ENCODE measurements around the gene SLC8A1. TPM values are rescaled to one million over a fixed set of nuclear protein-coding genes. Genes with fewer than 3 reads are reported as not detected.

The SLC8A1 gene
- total RNA-seq, 2 experiments from 2014 or later = 0.22 to 0.31 TPM

DNA sequence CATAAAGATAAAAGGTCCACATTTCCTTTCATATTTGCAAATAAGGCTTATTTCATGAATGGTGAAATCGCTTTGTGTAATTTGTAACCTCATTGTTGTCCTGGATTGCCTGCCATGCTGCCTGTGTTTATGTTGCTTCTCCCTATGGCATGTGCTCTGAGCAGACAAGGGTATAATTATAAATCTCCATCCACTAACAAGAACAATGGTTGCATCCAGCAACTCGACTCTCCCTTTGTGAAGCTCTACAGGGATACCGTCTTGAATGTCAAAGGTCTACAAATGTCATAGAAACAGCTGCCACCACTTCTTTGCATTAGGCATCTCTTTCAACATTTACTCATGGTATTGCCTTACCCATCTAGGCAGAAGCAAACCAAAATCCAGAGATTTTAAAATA lies 209.6 kb downstream of the SLC8A1 start:
- H3K36me3 Mint-ChIP-seq = no peaks in the 10 kb centered on the region
- H3K27ac Mint-ChIP-seq = no peak overlapping the region
- peaks cover 1% of the 10 kb centered on the region for H3K9me3 Mint-ChIP-seq

GRCh38 chr2:40240070-40240469 lies 211.8 kb downstream of the SLC8A1 start:
- H3K36me3 Mint-ChIP-seq = no peaks in the 10 kb centered on the region
- H3K4me3 Mint-ChIP-seq = no peak overlapping the region
- peaks cover 1% of the 10 kb centered on the region for H3K9me3 Mint-ChIP-seq
- no peaks in the 10 kb centered on the region for H3K4me1 Mint-ChIP-seq
- DNase-seq = no peak
- H3K27me3 Mint-ChIP-seq = peaks cover 6% of the 10 kb centered on the region
- H3K27ac Mint-ChIP-seq = no peak overlapping the region

More for the DNA sequence above, 209.6 kb downstream of the SLC8A1 start:
- no peaks in the 10 kb centered on the region for H3K4me1 Mint-ChIP-seq
- H3K27me3 Mint-ChIP-seq = peaks cover 6% of the 10 kb centered on the region
- no peak overlapping the region for H3K4me3 Mint-ChIP-seq
- no peak for DNase-seq

- Mint-ChIP-seq H3K27me3 (no peaks in the 10 kb centered on the region), H3K4me1 (no peaks in the 10 kb centered on the region), H3K27ac (no peak overlapping the region), H3K36me3 (no peaks in the 10 kb centered on the region), H3K4me3 (no peak overlapping the region), H3K9me3 (peaks cover 1% of the 10 kb centered on the region)
- no peak for DNase-seq
Observed at GRCh38 chr2:40230707-40231432, 221.0 kb downstream of the SLC8A1 start.

DNA sequence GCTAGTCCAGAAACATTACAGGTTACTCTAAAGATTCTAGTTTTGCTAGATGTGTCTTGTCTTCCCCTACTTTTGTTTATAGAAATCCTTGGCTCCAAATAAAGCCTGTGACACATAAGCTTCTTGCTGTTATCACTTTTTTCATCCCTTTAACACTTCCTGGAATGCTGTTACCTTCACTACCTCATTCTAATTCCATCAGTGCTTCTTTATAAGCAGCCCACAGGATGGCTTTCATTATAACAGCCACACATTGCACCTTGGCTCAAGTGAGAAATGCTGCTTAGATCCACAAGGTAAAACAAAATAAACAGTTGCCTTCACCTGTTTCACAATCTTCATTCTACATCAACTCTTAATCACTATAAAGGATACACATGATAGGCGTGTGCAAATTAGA lies 221.7 kb downstream of the SLC8A1 start:
- no peak for DNase-seq
- no peaks in the 10 kb centered on the region for H3K4me1 Mint-ChIP-seq
- H3K36me3 Mint-ChIP-seq = no peaks in the 10 kb centered on the region
- peaks cover 1% of the 10 kb centered on the region for H3K9me3 Mint-ChIP-seq
- H3K27me3 Mint-ChIP-seq = no peaks in the 10 kb centered on the region
- no peak overlapping the region for H3K4me3 Mint-ChIP-seq
- H3K27ac Mint-ChIP-seq = no peak overlapping the region

- no peak for DNase-seq
- Mint-ChIP-seq H3K9me3 (peaks cover 1% of the 10 kb centered on the region), H3K4me1 (no peaks in the 10 kb centered on the region), H3K27me3 (no peaks in the 10 kb centered on the region), H3K36me3 (no peaks in the 10 kb centered on the region), H3K4me3 (no peak overlapping the region), H3K27ac (no peak overlapping the region)
Observed at GRCh38 chr2:40228310-40228709, 223.6 kb downstream of the SLC8A1 start.

DNA sequence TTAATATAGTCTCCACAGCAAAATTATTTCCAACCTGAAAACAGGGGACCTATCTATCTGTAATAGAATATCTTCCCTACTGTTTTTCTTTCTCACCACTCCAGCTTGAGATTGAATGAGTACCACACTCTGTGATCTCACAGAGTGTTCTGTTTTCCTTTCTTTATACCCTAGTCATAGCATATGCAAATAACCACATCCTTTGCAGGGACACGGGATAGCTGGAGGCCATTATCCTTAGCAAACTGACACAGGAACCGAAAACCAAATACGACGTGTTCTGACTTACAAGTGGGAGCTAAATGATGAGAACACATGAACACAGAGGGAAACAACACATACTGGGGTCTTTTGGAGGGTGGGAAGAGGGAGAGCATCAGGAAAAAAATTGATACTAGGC lies 224.7 kb downstream of the SLC8A1 start:
- no peak overlapping the region for H3K4me3 Mint-ChIP-seq
- no peak overlapping the region for H3K27ac Mint-ChIP-seq
- H3K36me3 Mint-ChIP-seq = no peaks in the 10 kb centered on the region
- H3K9me3 Mint-ChIP-seq = peaks cover 4% of the 10 kb centered on the region
- no peaks in the 10 kb centered on the region for H3K4me1 Mint-ChIP-seq
- DNase-seq = no peak
- H3K27me3 Mint-ChIP-seq = no peaks in the 10 kb centered on the region

DNA sequence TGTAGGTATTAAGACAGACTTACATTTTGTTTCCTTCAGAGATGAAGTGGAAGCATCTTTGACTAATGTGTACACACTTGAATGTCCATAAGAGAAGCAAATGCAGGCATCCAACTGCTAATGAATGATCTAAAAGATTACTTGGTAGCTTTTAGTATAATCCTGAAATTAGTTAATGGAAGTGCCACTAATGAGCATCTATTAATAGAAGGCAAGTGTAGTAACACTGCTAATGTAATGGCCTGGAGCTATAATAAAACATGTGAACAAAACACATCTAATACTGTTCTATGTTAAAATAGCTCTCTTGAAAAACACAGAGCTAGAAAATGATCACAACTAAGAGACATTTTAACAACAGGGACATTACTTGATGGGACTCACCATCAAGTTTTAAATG lies 225.3 kb downstream of the SLC8A1 start:
- Mint-ChIP-seq H3K4me3 (no peak overlapping the region), H3K9me3 (peaks cover 4% of the 10 kb centered on the region), H3K27me3 (no peaks in the 10 kb centered on the region), H3K36me3 (no peaks in the 10 kb centered on the region), H3K4me1 (no peaks in the 10 kb centered on the region), H3K27ac (no peak overlapping the region)
- no peak for DNase-seq

- no peak for DNase-seq
- H3K4me1 Mint-ChIP-seq = no peaks in the 10 kb centered on the region
- H3K4me3 Mint-ChIP-seq = no peak overlapping the region
- no peaks in the 10 kb centered on the region for H3K36me3 Mint-ChIP-seq
- peaks cover 4% of the 10 kb centered on the region for H3K9me3 Mint-ChIP-seq
- H3K27me3 Mint-ChIP-seq = no peaks in the 10 kb centered on the region
- no peak overlapping the region for H3K27ac Mint-ChIP-seq
Observed at GRCh38 chr2:40225670-40226210, 226.2 kb downstream of the SLC8A1 start.

GRCh38 chr2:40224318-40224717 lies 227.6 kb downstream of the SLC8A1 start:
- Mint-ChIP-seq H3K36me3 (no peaks in the 10 kb centered on the region), H3K4me3 (no peak overlapping the region), H3K27me3 (no peaks in the 10 kb centered on the region), H3K4me1 (no peaks in the 10 kb centered on the region), H3K27ac (no peak overlapping the region), H3K9me3 (peaks cover 4% of the 10 kb centered on the region)
- no peak for DNase-seq

GRCh38 chr2:40220177-40220925 lies 231.5 kb downstream of the SLC8A1 start:
- H3K36me3 Mint-ChIP-seq = no peaks in the 10 kb centered on the region
- H3K4me1 Mint-ChIP-seq = no peaks in the 10 kb centered on the region
- no peaks in the 10 kb centered on the region for H3K27me3 Mint-ChIP-seq
- H3K9me3 Mint-ChIP-seq = peaks cover 6% of the 10 kb centered on the region
- H3K4me3 Mint-ChIP-seq = no peak overlapping the region
- DNase-seq = no peak
- no peak overlapping the region for H3K27ac Mint-ChIP-seq

DNA sequence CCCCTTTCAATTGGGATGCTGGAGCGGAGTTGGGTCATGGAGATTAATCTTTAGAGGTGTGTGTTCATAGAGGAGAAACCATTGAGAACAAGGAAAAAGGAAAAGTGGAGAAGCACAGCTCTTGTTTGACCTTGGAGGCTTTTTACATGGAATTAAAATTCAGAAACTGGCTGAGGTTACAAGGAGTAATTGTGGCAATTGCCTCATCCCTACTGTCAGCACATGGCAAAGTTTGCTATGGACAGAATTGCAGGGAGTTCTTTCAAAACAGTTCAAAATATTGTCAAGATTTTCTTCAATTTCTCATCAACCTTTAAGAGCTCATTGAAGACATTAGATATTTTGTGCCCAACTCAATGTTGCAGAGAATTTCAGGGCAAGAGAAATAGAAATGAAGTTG lies 232.7 kb downstream of the SLC8A1 start:
- Mint-ChIP-seq H3K4me3 (no peak overlapping the region), H3K27me3 (no peaks in the 10 kb centered on the region), H3K4me1 (no peaks in the 10 kb centered on the region), H3K27ac (no peak overlapping the region), H3K36me3 (no peaks in the 10 kb centered on the region), H3K9me3 (peaks cover 6% of the 10 kb centered on the region)
- no peak for DNase-seq

GRCh38 chr2:40218679-40219078 lies 233.2 kb downstream of the SLC8A1 start:
- H3K4me1 Mint-ChIP-seq = no peaks in the 10 kb centered on the region
- no peak for DNase-seq
- no peak overlapping the region for H3K4me3 Mint-ChIP-seq
- H3K27me3 Mint-ChIP-seq = no peaks in the 10 kb centered on the region
- H3K36me3 Mint-ChIP-seq = no peaks in the 10 kb centered on the region
- H3K27ac Mint-ChIP-seq = no peak overlapping the region
- H3K9me3 Mint-ChIP-seq = peaks cover 6% of the 10 kb centered on the region

DNA sequence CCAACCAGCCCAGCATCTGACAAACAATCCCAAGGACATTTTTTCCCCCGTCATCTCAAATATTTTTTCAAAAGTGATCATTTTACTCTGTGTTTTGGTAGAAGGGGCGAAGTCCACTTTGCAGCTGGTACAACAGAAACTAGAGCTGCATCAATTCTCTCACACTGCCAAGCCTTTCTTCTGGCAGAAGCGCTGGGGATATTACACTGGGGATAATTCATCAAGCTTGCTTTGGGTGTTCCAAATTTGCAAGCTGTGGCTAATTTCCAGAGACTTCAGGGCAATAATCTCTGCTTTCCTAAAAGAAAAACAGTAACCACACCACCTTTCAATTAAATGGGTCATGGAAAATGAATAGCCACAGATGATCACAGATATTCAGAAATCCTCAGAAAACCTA lies 238.3 kb downstream of the SLC8A1 start:
- peaks cover 18% of the 10 kb centered on the region for H3K4me1 Mint-ChIP-seq
- no peak overlapping the region for H3K4me3 Mint-ChIP-seq
- H3K36me3 Mint-ChIP-seq = no peaks in the 10 kb centered on the region
- H3K27ac Mint-ChIP-seq = no peak overlapping the region
- DNase-seq = no peak
- no peaks in the 10 kb centered on the region for H3K27me3 Mint-ChIP-seq
- peaks cover 2% of the 10 kb centered on the region for H3K9me3 Mint-ChIP-seq

- no peak for DNase-seq
- H3K27ac Mint-ChIP-seq = no peak overlapping the region
- peaks cover 18% of the 10 kb centered on the region for H3K4me1 Mint-ChIP-seq
- no peaks in the 10 kb centered on the region for H3K36me3 Mint-ChIP-seq
- no peak overlapping the region for H3K4me3 Mint-ChIP-seq
- H3K27me3 Mint-ChIP-seq = no peaks in the 10 kb centered on the region
- H3K9me3 Mint-ChIP-seq = peaks cover 2% of the 10 kb centered on the region
Observed at GRCh38 chr2:40213071-40213470, 238.8 kb downstream of the SLC8A1 start.

- Mint-ChIP-seq H3K36me3 (no peaks in the 10 kb centered on the region), H3K27me3 (no peaks in the 10 kb centered on the region), H3K4me1 (peaks cover 18% of the 10 kb centered on the region), H3K4me3 (no peak overlapping the region), H3K27ac (no peak overlapping the region), H3K9me3 (no peaks in the 10 kb centered on the region)
- DNase-seq = no peak
Observed at GRCh38 chr2:40210968-40211353, 240.9 kb downstream of the SLC8A1 start.

Data from activated naive CD8-positive, alpha-beta T cell treated with anti-CD3 and anti-CD28 coated beads for 36 hours (primary cell).